ENCODE data around the gene ACD.
A peak's percentile ranks its signal among the peaks of the same experiment; 100 is the strongest.

Gene ACD

GRCh38 chr16:67636713-67637112 is 23.3 kb downstream of the ACD start:
- TF ChIP-seq EZH2phosphoT487 (IDR thresholded peaks at IDR 0.05; ENCODE audit: low read depth), result no peak
- no peak for TF ChIP-seq CTCF (IDR thresholded peaks at IDR 0.05; ENCODE audit: low read depth, low read length)
- H4K20me1 ChIP-seq (ENCODE audit: insufficient read depth, low read length), result no peaks in the 10 kb centered on the region
- no peak overlapping the region for H3K9ac ChIP-seq (ENCODE audit: low read length)
- no peak overlapping the region for H2AFZ ChIP-seq (ENCODE audit: low read depth, low read length)
- peaks cover 34% of the 10 kb centered on the region for H3K36me3 ChIP-seq (replicated peaks; ENCODE audit: low read depth, low read length)
- no peaks in the 10 kb centered on the region for H3K9me3 ChIP-seq (ENCODE audit: insufficient read depth, low read length)
- no peaks in the 10 kb centered on the region for H3K79me2 ChIP-seq (ENCODE audit: low read length)
- H3K27me3 ChIP-seq (ENCODE audit: low read depth, low read length), result no peaks in the 10 kb centered on the region
- H3K4me1 ChIP-seq (ENCODE audit: low read length), result no peaks in the 10 kb centered on the region
- H3K27ac ChIP-seq (ENCODE audit: low read length), result no peak overlapping the region
- H3K4me2 ChIP-seq (ENCODE audit: low read length), result no peak overlapping the region
- H3K4me3 ChIP-seq (ENCODE audit: low read length), result no peak overlapping the region

GRCh38 chr16:67632415-67633172 is 27.5 kb downstream of the ACD start:
- Histone ChIP-seq H2AFZ (ENCODE audit: low read depth, low read length) (no peak overlapping the region), H3K4me1 (ENCODE audit: low read length) (no peaks in the 10 kb centered on the region), H3K9ac (ENCODE audit: low read length) (no peak overlapping the region), H3K4me3 (ENCODE audit: low read length) (no peak overlapping the region), H3K79me2 (ENCODE audit: low read length) (no peaks in the 10 kb centered on the region), H3K9me3 (ENCODE audit: insufficient read depth, low read length) (no peaks in the 10 kb centered on the region), H3K27me3 (ENCODE audit: low read depth, low read length) (no peaks in the 10 kb centered on the region), H3K36me3 (replicated peaks; ENCODE audit: low read depth, low read length) (peaks cover 31% of the 10 kb centered on the region), H3K4me2 (ENCODE audit: low read length) (no peak overlapping the region), H4K20me1 (ENCODE audit: insufficient read depth, low read length) (no peaks in the 10 kb centered on the region), H3K27ac (ENCODE audit: low read length) (no peak overlapping the region)
- TF ChIP-seq EZH2phosphoT487 (IDR thresholded peaks at IDR 0.05; ENCODE audit: low read depth) (no peak), CTCF (IDR thresholded peaks at IDR 0.05; ENCODE audit: low read depth, low read length) (no peak)

- Histone ChIP-seq H3K4me1 (ENCODE audit: low read length) (no peaks in the 10 kb centered on the region), H3K79me2 (ENCODE audit: low read length) (no peaks in the 10 kb centered on the region), H3K27me3 (ENCODE audit: low read depth, low read length) (no peaks in the 10 kb centered on the region), H2AFZ (ENCODE audit: low read depth, low read length) (no peak overlapping the region), H3K4me3 (ENCODE audit: low read length) (no peak overlapping the region), H3K9ac (ENCODE audit: low read length) (no peak overlapping the region), H3K27ac (ENCODE audit: low read length) (no peak overlapping the region), H3K4me2 (ENCODE audit: low read length) (no peak overlapping the region), H3K9me3 (ENCODE audit: insufficient read depth, low read length) (no peaks in the 10 kb centered on the region), H3K36me3 (replicated peaks; ENCODE audit: low read depth, low read length) (peaks cover 40% of the 10 kb centered on the region), H4K20me1 (ENCODE audit: insufficient read depth, low read length) (no peaks in the 10 kb centered on the region)
- TF ChIP-seq CTCF (IDR thresholded peaks at IDR 0.05; ENCODE audit: low read depth, low read length) (no peak), EZH2phosphoT487 (IDR thresholded peaks at IDR 0.05; ENCODE audit: low read depth) (no peak)
These were observed 31.8 kb downstream of the ACD start for GRCh38 chr16:67628216-67628615.

- H3K9me3 ChIP-seq (ENCODE audit: insufficient read depth, low read length), result no peaks in the 10 kb centered on the region
- peaks cover 3% of the 10 kb centered on the region; the same call in 1 of the 2 replicates for H4K20me1 ChIP-seq (ENCODE audit: insufficient read depth, low read length)
- no peak overlapping the region for H3K27ac ChIP-seq (ENCODE audit: low read length)
- no peak overlapping the region for H3K4me3 ChIP-seq (ENCODE audit: low read length)
- H3K27me3 ChIP-seq (ENCODE audit: low read depth, low read length), result no peaks in the 10 kb centered on the region
- no peak overlapping the region for H3K9ac ChIP-seq (ENCODE audit: low read length)
- H3K4me1 ChIP-seq (ENCODE audit: low read length), result peaks cover 1% of the 10 kb centered on the region
- H2AFZ ChIP-seq (ENCODE audit: low read depth, low read length), result no peak overlapping the region
- H3K36me3 ChIP-seq (replicated peaks; ENCODE audit: low read depth, low read length), result peaks cover 45% of the 10 kb centered on the region
- TF ChIP-seq CTCF (IDR thresholded peaks at IDR 0.05; ENCODE audit: low read depth, low read length), result peak; percentile 34
- no peak for TF ChIP-seq EZH2phosphoT487 (IDR thresholded peaks at IDR 0.05; ENCODE audit: low read depth)
- H3K79me2 ChIP-seq (ENCODE audit: low read length), result peaks cover 20% of the 10 kb centered on the region
- no peak overlapping the region for H3K4me2 ChIP-seq (ENCODE audit: low read length)
These were observed 46.3 kb downstream of the ACD start for GRCh38 chr16:67613808-67614207.
